RWPE1 (cell line): Measurements from ENCODE around the gene LRRC49.

Source experiments
- CTCF ChIA-PET: fragments of 350-600 bp; sonication (Branson Sonifier 250); formaldehyde crosslinking; extraction: SDS; loops from one replicate; lab custom pipeline; 2021; lab: Yijun Ruan, JAX
- POLR2A ChIA-PET: fragments of 400-600 bp; formaldehyde crosslinking; extraction: SDS; loops from one replicate; lab custom pipeline; 2020; ENCODE audit warnings: antibody characterized with exemption; ENCODE audit not compliant: low non-redundant PET; lab: Yijun Ruan, JAX
- DNase-seq: peaks from one replicate; pipeline ENCODE4 v3.0.0; 2012; ENCODE audit warnings: low spot score
- H3K27ac ChIP-seq: fragments of 450-650 bp; 2 replicates; pipeline ENCODE4 v1.5.1; 2017
- TF ChIP-seq, protein P1 (sequence below): fragments of 450-650 bp; conservative IDR thresholded peaks from 2 replicates; pipeline ENCODE4 v1.5.1; 2017; ENCODE audit warnings: low read depth, mild to moderate bottlenecking

LRRC49 gene

DNA sequence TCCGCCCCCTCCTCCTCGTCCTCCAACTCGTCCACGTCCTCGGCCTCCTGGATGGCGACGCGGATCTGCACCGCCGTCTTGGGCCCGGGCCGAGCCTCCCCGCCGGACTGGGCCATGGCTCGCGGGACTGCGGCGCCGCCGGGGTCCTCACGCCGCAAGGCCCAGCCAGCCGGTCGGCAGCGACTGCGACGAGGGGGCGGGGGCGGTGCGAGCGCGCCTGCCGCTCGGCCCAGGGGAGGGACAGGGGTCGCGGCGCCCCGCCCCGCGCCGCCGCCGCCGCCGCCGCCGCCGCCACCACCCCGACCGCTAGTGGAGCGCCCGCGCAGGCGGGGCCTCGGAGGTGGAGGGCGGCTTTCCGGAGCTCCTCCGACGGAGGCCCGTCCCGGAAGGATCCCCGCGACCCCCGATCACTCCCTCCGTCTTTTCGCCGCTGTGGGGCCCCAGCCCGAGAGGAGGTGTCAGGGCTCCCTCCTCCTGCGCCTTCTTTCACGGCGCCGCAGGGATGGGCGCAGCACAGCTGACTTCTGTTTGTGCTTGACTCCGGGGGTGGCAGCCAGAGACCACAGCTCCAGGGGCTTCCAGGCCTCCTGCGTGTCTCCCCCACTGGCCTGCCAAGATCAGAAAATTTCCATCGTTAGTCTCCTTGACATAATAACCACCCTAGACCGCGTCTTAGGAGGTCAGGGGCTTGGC, 38.5 kb upstream of the LRRC49 start, which contains the start of gene LARP6:
Gene LARP6 (minus strand): TSS at position 185 of the 693 bp plus-strand sequence. CDS start 69 bp downstream, at position 116.
- TF ChIP-seq, protein P1, sequence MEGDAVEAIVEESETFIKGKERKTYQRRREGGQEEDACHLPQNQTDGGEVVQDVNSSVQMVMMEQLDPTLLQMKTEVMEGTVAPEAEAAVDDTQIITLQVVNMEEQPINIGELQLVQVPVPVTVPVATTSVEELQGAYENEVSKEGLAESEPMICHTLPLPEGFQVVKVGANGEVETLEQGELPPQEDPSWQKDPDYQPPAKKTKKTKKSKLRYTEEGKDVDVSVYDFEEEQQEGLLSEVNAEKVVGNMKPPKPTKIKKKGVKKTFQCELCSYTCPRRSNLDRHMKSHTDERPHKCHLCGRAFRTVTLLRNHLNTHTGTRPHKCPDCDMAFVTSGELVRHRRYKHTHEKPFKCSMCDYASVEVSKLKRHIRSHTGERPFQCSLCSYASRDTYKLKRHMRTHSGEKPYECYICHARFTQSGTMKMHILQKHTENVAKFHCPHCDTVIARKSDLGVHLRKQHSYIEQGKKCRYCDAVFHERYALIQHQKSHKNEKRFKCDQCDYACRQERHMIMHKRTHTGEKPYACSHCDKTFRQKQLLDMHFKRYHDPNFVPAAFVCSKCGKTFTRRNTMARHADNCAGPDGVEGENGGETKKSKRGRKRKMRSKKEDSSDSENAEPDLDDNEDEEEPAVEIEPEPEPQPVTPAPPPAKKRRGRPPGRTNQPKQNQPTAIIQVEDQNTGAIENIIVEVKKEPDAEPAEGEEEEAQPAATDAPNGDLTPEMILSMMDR, result no peak
- ChIA-PET POLR2A (no interaction called here), CTCF (interaction anchor here (0.8 to 1.2 kb wide), 2 partner anchors 16 to 30 kb away, joined by 4 read pairs; no protein-coding TSS in a partner anchor)
- DNase-seq, result peak; percentile 39
- peak within 1 kb of the TSS; percentile 82 for H3K27ac ChIP-seq

DNA sequence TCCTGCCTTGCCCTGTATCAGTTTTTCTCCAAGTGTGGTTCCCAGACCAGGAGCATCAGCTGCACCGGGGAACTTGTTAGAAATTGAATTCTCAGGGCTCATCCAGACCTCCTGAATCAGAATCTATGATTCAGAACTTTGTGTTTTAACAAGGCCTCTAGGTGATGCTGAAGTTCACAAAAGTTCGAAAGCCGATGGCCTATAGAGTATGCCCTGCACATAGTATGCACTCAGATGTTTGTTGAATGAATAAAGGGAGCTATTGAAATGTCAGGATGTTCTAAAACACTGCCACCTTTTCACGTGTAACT, 38.0 kb upstream of the LRRC49 start:
- CTCF ChIA-PET, result interaction anchor here (0.8 to 1.2 kb wide), 3 partner anchors 15 to 30 kb away, joined by 3 to 4 read pairs (median 4); no protein-coding TSS in a partner anchor
- DNase-seq, result peak; percentile 39
- TF ChIP-seq, protein P1, result no peak; the same call in 1 of the 2 replicates
- peak overlapping the region; percentile 82 for H3K27ac ChIP-seq
- POLR2A ChIA-PET, result no interaction called here

DNA sequence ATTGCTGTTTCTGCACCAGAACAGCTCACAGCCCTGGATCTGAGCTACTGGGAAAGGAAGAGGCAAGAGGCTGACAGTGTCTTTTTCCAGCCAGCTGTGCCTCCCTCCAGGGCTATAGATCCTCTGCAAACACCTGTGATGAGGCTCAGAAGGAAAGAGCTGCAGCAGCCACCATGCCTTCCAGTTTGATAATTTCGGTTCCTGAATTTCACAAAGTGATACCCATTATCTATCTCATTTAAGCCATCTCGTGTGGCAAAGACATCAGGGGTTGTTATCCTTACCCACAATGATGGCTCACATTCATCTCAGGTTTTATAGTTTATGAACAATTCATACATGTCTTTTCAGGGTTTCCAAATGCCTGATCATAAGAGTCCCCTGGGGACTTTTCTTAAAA, 36.9 kb upstream of the LRRC49 start:
- TF ChIP-seq, protein P1, result no peak
- CTCF ChIA-PET, result interaction anchor here (1.6 kb wide), 1 partner anchor 19 kb away, joined by 4 read pairs; no protein-coding TSS in a partner anchor
- peak overlapping the region; percentile 28 for H3K27ac ChIP-seq
- DNase-seq, result no peak
- POLR2A ChIA-PET, result no interaction called here

DNA sequence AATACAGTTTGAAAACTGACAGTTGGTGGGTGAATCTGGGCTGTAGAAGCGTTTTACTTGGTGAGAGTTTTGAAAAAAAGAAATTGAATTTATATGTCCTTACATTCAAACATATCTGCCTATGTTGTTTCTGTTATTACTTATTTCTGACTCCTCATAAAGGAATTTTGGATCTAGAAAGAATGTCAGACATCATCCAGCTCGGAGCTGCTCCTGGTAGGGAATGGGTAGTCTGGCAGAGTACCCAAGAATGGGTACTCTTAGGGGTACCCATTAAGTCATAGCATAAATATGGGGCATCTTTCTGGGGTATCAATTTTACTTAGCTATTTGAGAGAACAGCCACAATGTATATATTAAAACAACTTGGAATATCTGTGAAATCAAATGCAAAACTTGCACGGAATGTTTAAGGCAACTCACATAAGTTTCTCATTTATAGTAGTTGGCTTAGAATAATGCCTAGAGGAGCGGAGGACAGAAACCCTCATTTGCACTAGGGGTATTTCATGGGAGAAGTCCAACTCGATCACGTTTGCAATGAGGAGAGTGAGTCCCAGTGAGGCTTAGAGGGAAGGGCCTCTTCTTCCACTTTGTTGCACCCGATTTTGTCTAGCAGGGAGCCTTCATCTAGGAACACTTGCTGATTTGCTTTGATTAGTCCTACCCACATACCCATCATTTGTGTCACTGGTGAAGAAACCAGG, 36.3 kb upstream of the LRRC49 start:
- DNase-seq, result no peak
- POLR2A ChIA-PET, result no interaction called here
- TF ChIP-seq, protein P1, result no peak
- peak overlapping the region; percentile 67 for H3K27ac ChIP-seq
- CTCF ChIA-PET, result interaction anchor here (0.8 to 1.6 kb wide), 2 partner anchors 18 to 78 kb away, joined by 3 to 4 read pairs; no protein-coding TSS in a partner anchor

DNA sequence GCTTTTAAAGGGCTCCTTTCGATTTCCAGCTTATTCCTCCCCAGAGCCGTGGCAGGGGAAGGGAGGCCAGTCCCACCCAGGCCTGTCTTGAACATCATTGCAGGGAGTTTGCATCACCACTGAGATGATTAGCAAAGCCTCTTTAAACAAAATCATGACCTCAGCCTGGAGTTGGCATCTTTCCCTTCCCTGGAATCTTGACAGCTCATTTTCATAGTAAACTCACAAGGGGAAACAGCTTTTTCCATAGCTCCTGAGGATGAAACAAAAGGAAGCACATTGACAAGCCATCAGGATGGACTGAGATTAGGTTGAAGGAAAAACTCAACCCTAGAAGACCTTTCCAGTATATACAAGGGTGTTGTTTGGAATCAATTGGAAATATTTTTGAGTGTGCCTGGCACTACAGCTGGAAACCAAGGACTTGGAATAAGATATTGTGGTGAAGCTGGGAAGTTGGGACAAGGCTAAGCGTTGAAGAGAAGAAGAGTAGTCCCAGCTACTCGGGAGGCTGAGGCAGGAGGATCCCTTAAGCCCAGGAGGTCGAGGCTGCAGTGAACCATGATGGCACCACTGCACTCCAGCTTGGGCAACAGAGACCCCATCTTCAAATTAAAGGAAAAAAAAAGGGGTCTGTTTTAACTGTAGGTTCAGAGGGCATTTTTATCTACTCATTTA, 35.6 kb upstream of the LRRC49 start:
- H3K27ac ChIP-seq, result peak overlapping the region; percentile 67
- ChIA-PET CTCF (interaction anchor here (0.6 to 1.6 kb wide), 4 partner anchors 13 to 134 kb away, joined by 3 to 5 read pairs (median 4); no protein-coding TSS in a partner anchor), POLR2A (no interaction called here)
- DNase-seq, result peak; percentile 82
- TF ChIP-seq, protein P1, result no peak
